Mucosa of descending colon (tissue), 3 donors: Measurements from ENCODE around the gene SEC14L5. TPM values are rescaled to one million over a fixed set of nuclear protein-coding genes. Genes with fewer than 3 reads are reported as not detected.

Experiments
- ATAC-seq: fragments of 200-7000 bp; cut with Tn5 transposase; one replicate; pipeline ENCODE4 v1.9.1; 2020; ENCODE audit warnings: mild to moderate bottlenecking, moderate library complexity
- DNase-seq, 3 donors: peaks; one replicate each; pipeline ENCODE4 v3.0.0-alpha.2; 2020
- H3K36me3 ChIP-seq: fragments of 200-600 bp; one replicate; pipeline ENCODE4 v1.8.0; 2021; ENCODE audit warnings: low read depth, mild to moderate bottlenecking
- H3K4me1 ChIP-seq: fragments of 200-600 bp; one replicate; pipeline ENCODE4 v1.8.0; 2021; ENCODE audit warnings: low read depth, mild to moderate bottlenecking
- H3K4me3 ChIP-seq: fragments of 200-600 bp; one replicate; pipeline ENCODE4 v1.8.0; 2021; ENCODE audit warnings: mild to moderate bottlenecking
- H3K9me3 ChIP-seq: fragments of 200-600 bp; one replicate; pipeline ENCODE4 v1.8.0; 2021; ENCODE audit warnings: mild to moderate bottlenecking
- CTCF ChIP-seq: fragments of 200-600 bp; IDR thresholded peaks from one replicate; pipeline ENCODE4 v1.8.0; 2022; ENCODE audit warnings: antibody characterized with exemption, mild to moderate bottlenecking
- intact Hi-C, 2 donors: fragments of 100-400 bp; cut with DNase I in 1 of 2; cut with micrococcal nuclease in 1 of 2; formaldehyde crosslinking; loops; one replicate each; pipeline versions ENCODE4 v1.11.0 to v1.11.1; 2022; cut with DNase I, micrococcal nuclease
- total RNA-seq, 3 donors: library from RNA; stranded (reverse); fragmentation: NEBNext Ultra II Directional in 2 of 3; extraction: Animal tissue kit (Norgen Biotek cat#: 25700) in 2 of 3; gene quantifications; one replicate each; pipeline versions ENCODE4 v1.2.1 to v1.2.4, GENCODE V29; 2021 to 2023
- donor health status: DM: no; HTN: no; CAD: no; lungs with moderate emphysema.
- donor health status: DM: no; HTN: no; CAD: no.
- donor health status: DM: no; HTN: yes; CAD: no.

SEC14L5 gene
- total RNA-seq, 3 donors from 2014 or later = 1.3 to 1.6 (median 1.4) TPM

DNA sequence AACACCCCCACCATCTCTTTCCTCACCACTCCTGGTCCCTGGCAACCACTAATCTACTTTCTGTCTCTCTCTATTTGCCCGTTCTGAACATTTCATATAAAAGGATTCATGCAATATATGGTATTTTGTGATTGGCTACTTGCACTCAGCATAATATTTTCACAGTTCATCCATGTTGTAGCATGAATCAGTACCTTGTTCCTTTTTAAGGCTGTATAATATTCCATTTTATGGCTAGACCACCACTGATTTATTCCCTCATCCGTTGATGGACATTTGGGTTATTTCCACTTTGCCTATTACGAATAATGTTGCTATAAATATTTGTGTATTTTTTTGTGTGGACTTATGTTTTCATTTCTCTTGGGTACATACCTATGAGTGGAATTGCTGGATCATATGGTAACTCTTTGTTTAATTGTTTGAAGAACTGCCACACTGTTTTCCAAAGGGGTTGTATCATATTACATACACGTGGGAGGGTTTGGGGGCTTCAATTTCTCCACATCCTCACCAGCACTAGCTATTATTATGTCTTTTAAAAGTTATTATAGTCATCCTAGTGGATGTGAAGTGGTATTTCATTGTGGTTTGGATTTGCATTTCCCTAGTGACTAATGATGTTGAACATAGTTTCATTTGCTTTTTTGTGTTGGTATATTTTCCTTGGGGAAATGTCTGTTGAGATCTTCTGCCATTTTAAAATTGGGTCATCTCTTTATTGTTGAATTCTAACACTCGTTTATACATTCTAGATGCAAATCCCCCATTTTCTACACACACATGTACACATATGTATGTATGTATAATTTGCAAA, 26.3 kb downstream of the SEC14L5 start:
- H3K4me1 ChIP-seq = no peaks in the 10 kb centered on the region
- H3K4me3 ChIP-seq = no peak overlapping the region
- H3K36me3 ChIP-seq = no peaks in the 10 kb centered on the region
- DNase-seq (no peak), ATAC-seq (no peak)
- H3K9me3 ChIP-seq = no peaks in the 10 kb centered on the region
- TF ChIP-seq CTCF = no peak
- intact Hi-C loops = no loop called here

DNA sequence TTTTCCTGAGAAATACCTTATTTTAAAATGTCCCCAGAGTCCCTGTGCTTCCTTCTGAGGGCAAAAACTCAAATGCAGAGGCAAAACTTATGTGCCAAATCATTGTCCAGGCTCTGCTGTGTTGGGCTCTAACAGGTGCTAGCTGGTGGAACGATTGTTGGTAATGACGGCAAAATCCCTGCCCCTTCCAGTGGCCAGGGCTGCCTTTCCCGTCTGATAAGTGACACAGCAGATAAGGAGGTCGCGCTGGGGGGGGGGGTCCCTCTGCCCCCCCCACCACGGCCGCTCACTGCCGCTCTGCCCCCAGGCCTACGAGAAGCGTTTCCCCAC, 29.1 kb downstream of the SEC14L5 start:
- H3K4me3 ChIP-seq = no peak overlapping the region
- no peaks in the 10 kb centered on the region for H3K36me3 ChIP-seq
- intact Hi-C loops = no loop called here
- no peaks in the 10 kb centered on the region for H3K4me1 ChIP-seq
- ATAC-seq (no peak), DNase-seq (no peak)
- TF ChIP-seq CTCF = no peak
- no peaks in the 10 kb centered on the region for H3K9me3 ChIP-seq

GRCh38 chr16:4987580-4988374, 29.6 kb downstream of the SEC14L5 start:
- intact Hi-C loops = no loop called here
- Histone ChIP-seq H3K36me3 (no peaks in the 10 kb centered on the region), H3K9me3 (no peaks in the 10 kb centered on the region), H3K4me3 (no peak overlapping the region), H3K4me1 (no peaks in the 10 kb centered on the region)
- DNase-seq (peak in 1 of 3 donors; percentile 50), ATAC-seq (no peak)
- TF ChIP-seq CTCF = no peak

- no peak for ATAC-seq
- H3K4me1 ChIP-seq = no peaks in the 10 kb centered on the region
- intact Hi-C loops = no loop called here
These were observed 30.5 kb downstream of the SEC14L5 start for GRCh38 chr16:4988647-4989046.

GRCh38 chr16:4989391-4990006, 31.4 kb downstream of the SEC14L5 start:
- no peak for TF ChIP-seq CTCF
- intact Hi-C loops = no loop called here
- H3K9me3 ChIP-seq = no peaks in the 10 kb centered on the region
- no peaks in the 10 kb centered on the region for H3K36me3 ChIP-seq
- no peak overlapping the region for H3K4me3 ChIP-seq
- peak in 1 of 3 donors; percentile 7 for DNase-seq
- ATAC-seq = no peak
- H3K4me1 ChIP-seq = no peaks in the 10 kb centered on the region

More at GRCh38 chr16:4988647-4989046, 30.5 kb downstream of the SEC14L5 start:
- no peak for TF ChIP-seq CTCF
- no peaks in the 10 kb centered on the region for H3K36me3 ChIP-seq
- peak in 1 of 3 donors; percentile 6 for DNase-seq
- no peaks in the 10 kb centered on the region for H3K9me3 ChIP-seq
- no peak overlapping the region for H3K4me3 ChIP-seq
